H1 (cell line): ENCODE data around the gene FIBIN.

Experiments
- CHD2 ChIP-seq: IDR thresholded peaks from 2 replicates; pipeline ENCODE4 v1.6.1; 2012; ENCODE audit warnings: low read length, improper control_type of control experiment
- FOSL1 ChIP-seq: IDR thresholded peaks from 2 replicates; pipeline ENCODE4 v1.6.1; 2011; ENCODE audit warnings: mild to moderate bottlenecking, low read depth, low read length, moderate library complexity; ENCODE audit not compliant: insufficient read depth
- MAX ChIP-seq: IDR thresholded peaks from 2 replicates; pipeline ENCODE4 v1.6.1; 2012; ENCODE audit warnings: inconsistent platforms
- RFX5 ChIP-seq: IDR thresholded peaks from 2 replicates; pipeline ENCODE4 v1.6.1; 2011; ENCODE audit warnings: low read depth, low read length, improper control_type of control experiment, borderline replicate concordance
- YY1 ChIP-seq: IDR thresholded peaks from 2 replicates; pipeline ENCODE4 v1.6.1; 2011; ENCODE audit warnings: low read depth, mild to moderate bottlenecking, low read length

GRCh38 chr11:27029966-27030365 is 36.1 kb downstream of the FIBIN start:
- TF ChIP-seq RFX5 (no peak), FOSL1 (no peak), CHD2 (no peak), YY1 (no peak), MAX (no peak)
